ENCODE results near the gene TXK.

The TXK gene

DNA sequence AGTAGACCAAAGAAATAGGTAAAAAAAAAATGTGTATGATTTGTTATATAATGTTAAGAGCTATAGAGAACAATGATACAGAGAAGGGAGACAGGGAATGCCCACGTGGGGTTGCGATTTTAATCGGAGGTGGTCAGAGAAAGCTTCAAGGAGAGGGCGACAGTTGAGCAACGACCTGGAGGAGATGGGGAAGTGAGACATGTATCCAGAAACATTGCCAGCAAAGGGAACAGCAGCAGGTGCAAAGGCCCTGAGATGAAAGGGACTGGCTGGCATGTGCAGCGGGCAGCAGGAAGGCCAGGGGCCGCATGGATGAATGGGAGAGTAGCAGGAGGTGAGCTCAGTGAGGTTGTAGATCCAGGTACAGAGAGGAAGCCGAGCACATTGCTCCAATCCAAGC is 84.6 kb downstream of the TXK start:
- no peaks in the 10 kb centered on the region for H3K4me1 ChIP-seq (ENCODE audit: control insufficient read depth, insufficient read depth, low read length)
- no peaks in the 10 kb centered on the region for H3K36me3 ChIP-seq (ENCODE audit: control insufficient read depth, insufficient read depth, low read length)
- H3K27me3 ChIP-seq (ENCODE audit: control insufficient read depth, insufficient read depth, low read length): no peaks in the 10 kb centered on the region
- H3K4me3 ChIP-seq (ENCODE audit: low read depth, low read length): no peak overlapping the region
- H3K9me3 ChIP-seq (ENCODE audit: control insufficient read depth, insufficient read depth, low read length): no peaks in the 10 kb centered on the region
- H3K9ac ChIP-seq (ENCODE audit: low read depth, low read length): no peak overlapping the region
- H3K27ac ChIP-seq (ENCODE audit: low read depth, low read length): no peak overlapping the region

DNA sequence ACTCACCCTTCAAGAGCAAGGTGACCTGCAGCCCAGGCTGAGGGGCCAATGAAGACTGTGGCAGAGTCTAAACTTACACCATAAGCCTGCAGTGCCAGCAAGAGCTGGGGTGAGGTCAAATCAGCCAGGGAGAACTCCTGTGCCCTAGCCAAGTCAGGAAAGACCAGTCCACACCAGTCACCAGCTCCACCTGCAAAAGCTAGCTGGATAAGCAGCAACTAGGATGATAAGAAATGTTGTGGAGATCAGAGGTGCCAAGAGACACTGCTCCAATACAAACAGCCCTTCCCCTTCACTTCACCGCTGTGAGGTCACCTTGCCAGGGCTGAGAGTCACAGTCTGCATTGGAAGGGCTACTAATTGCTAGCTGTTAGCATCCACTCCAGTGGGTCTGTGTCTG is 86.2 kb downstream of the TXK start:
- no peak overlapping the region for H3K27ac ChIP-seq (ENCODE audit: low read depth, low read length)
- H3K36me3 ChIP-seq (ENCODE audit: control insufficient read depth, insufficient read depth, low read length): no peaks in the 10 kb centered on the region
- no peak overlapping the region for H3K9ac ChIP-seq (ENCODE audit: low read depth, low read length)
- peaks cover 7% of the 10 kb centered on the region; the same call in 1 of the 2 replicates for H3K4me1 ChIP-seq (ENCODE audit: control insufficient read depth, insufficient read depth, low read length)
- no peaks in the 10 kb centered on the region for H3K27me3 ChIP-seq (ENCODE audit: control insufficient read depth, insufficient read depth, low read length)
- no peak overlapping the region for H3K4me3 ChIP-seq (ENCODE audit: low read depth, low read length)
- no peaks in the 10 kb centered on the region for H3K9me3 ChIP-seq (ENCODE audit: control insufficient read depth, insufficient read depth, low read length)

DNA sequence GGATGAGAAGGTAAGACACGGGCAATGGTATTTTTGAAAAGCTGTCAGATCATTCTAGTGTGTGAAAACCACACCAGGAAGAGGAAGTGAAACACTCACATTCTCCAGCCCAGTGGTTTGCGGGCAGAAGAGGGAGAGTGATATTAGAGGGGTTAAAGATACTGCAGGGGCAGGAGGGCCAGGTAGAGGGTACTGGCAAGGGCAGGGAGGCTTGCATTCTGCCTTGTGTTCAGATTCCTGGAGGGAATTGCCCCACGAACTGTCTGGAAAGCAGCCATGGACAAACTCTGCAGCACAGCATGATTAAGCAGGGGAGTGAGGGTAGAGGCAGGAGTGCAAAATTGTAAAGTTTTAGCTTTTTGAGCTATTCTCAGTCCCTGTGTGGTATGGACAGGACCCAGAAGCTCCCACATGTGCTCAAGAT is 86.6 kb downstream of the TXK start:
- no peaks in the 10 kb centered on the region for H3K36me3 ChIP-seq (ENCODE audit: control insufficient read depth, insufficient read depth, low read length)
- H3K27ac ChIP-seq (ENCODE audit: low read depth, low read length): no peak overlapping the region
- H3K9me3 ChIP-seq (ENCODE audit: control insufficient read depth, insufficient read depth, low read length): no peaks in the 10 kb centered on the region
- H3K27me3 ChIP-seq (ENCODE audit: control insufficient read depth, insufficient read depth, low read length): no peaks in the 10 kb centered on the region
- peaks cover 11% of the 10 kb centered on the region for H3K4me1 ChIP-seq (ENCODE audit: control insufficient read depth, insufficient read depth, low read length)
- no peak overlapping the region for H3K9ac ChIP-seq (ENCODE audit: low read depth, low read length)
- H3K4me3 ChIP-seq (ENCODE audit: low read depth, low read length): no peak overlapping the region

DNA sequence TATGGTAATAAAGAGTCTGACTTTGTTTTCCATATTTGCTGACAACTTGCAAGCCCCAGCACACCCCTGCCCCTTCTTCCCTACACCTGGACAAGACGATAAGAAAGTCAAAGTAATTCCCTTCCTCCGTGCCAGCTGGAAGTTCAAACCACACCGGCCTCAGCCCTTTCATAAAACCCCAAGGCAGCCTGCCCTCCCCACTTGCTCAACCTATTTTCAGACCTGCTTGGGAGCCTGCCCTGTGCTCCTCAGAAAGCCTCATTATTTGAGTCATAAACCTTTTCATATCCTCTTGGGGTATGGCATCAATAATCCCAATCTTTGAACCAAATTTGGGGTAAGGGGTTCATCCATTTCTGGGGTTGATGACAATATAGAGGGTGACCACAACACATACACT is 88.0 kb downstream of the TXK start:
- H3K27me3 ChIP-seq (ENCODE audit: control insufficient read depth, insufficient read depth, low read length): no peaks in the 10 kb centered on the region
- no peak overlapping the region for H3K27ac ChIP-seq (ENCODE audit: low read depth, low read length)
- peaks cover 15% of the 10 kb centered on the region for H3K4me1 ChIP-seq (ENCODE audit: control insufficient read depth, insufficient read depth, low read length)

DNA sequence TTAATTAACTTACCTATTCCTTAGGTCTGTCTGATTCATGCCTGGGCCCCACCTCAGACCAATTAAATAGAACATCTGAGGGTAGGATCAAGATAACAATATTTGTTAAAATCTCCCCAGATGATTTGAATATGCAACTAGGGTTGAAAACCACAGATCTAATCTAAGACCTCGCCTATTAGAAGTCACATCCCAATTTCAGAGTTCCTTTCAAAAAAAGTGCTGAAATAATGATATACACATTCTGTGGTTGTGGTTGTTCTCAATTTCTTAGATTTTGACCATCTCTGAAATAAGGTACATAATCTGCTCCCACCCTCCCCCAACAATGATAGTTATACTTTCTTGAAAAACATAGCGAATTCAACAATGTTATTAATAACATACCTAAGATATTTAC is 89.8 kb downstream of the TXK start:
- no peak overlapping the region for H3K4me3 ChIP-seq (ENCODE audit: low read depth, low read length)
- H3K9ac ChIP-seq (ENCODE audit: low read depth, low read length): no peak overlapping the region
- H3K9me3 ChIP-seq (ENCODE audit: control insufficient read depth, insufficient read depth, low read length): no peaks in the 10 kb centered on the region
- no peak overlapping the region for H3K27ac ChIP-seq (ENCODE audit: low read depth, low read length)
- H3K27me3 ChIP-seq (ENCODE audit: control insufficient read depth, insufficient read depth, low read length): no peaks in the 10 kb centered on the region
- peaks cover 15% of the 10 kb centered on the region for H3K4me1 ChIP-seq (ENCODE audit: control insufficient read depth, insufficient read depth, low read length)
- H3K36me3 ChIP-seq (ENCODE audit: control insufficient read depth, insufficient read depth, low read length): no peaks in the 10 kb centered on the region

More for the DNA sequence above, 88.0 kb downstream of the TXK start:
- H3K36me3 ChIP-seq (ENCODE audit: control insufficient read depth, insufficient read depth, low read length): no peaks in the 10 kb centered on the region
- H3K9ac ChIP-seq (ENCODE audit: low read depth, low read length): no peak overlapping the region
- H3K4me3 ChIP-seq (ENCODE audit: low read depth, low read length): no peak overlapping the region
- H3K9me3 ChIP-seq (ENCODE audit: control insufficient read depth, insufficient read depth, low read length): no peaks in the 10 kb centered on the region

DNA sequence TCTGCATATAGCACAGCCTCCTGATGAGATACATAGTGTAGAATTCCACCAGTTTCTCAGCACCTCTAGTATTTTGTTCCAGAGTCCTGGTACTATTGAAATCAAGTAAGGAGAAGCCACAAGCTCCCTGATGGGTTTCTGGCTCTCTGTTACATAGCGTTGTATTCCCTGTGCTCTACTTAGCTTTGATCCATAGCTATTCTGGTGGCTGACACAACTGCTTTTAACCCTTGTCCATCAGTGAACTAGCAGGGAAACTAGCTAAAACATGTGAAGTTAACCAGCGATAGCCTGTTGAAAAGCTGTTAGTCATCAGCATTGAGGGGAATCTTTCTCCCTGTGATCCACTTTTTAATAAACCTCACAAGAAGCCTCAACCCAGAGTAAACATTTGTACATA is 90.5 kb downstream of the TXK start:
- no peak overlapping the region for H3K4me3 ChIP-seq (ENCODE audit: low read depth, low read length)
- H3K27me3 ChIP-seq (ENCODE audit: control insufficient read depth, insufficient read depth, low read length): no peaks in the 10 kb centered on the region
- no peak overlapping the region for H3K9ac ChIP-seq (ENCODE audit: low read depth, low read length)
- H3K36me3 ChIP-seq (ENCODE audit: control insufficient read depth, insufficient read depth, low read length): no peaks in the 10 kb centered on the region
- peaks cover 15% of the 10 kb centered on the region for H3K4me1 ChIP-seq (ENCODE audit: control insufficient read depth, insufficient read depth, low read length)
- no peak overlapping the region for H3K27ac ChIP-seq (ENCODE audit: low read depth, low read length)
- no peaks in the 10 kb centered on the region for H3K9me3 ChIP-seq (ENCODE audit: control insufficient read depth, insufficient read depth, low read length)

DNA sequence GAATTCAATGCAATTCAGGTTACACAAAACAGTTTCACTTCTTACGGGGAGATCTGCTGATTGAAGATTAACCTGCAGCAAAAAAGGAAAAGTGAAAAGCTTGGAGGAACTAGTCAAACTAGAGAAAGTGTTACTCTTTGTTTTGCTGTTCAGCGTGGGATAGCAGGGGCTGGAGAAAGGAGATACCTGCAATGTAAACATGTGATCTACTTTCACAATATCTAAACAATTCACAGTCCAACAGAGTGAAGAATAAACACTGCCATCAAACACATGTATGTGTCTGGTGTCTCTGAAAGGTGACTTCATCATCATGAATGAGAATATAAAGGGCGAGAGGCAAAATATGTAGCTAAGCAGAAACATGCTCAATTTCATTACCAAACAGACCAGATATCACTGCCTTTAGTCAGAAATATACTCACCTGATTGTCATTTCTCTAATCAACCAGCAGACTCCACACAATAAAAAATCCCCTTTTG is 91.0 kb downstream of the TXK start:
- H3K27me3 ChIP-seq (ENCODE audit: control insufficient read depth, insufficient read depth, low read length): no peaks in the 10 kb centered on the region
- no peaks in the 10 kb centered on the region for H3K36me3 ChIP-seq (ENCODE audit: control insufficient read depth, insufficient read depth, low read length)
- H3K4me3 ChIP-seq (ENCODE audit: low read depth, low read length): no peak overlapping the region
- H3K4me1 ChIP-seq (ENCODE audit: control insufficient read depth, insufficient read depth, low read length): peaks cover 15% of the 10 kb centered on the region
- no peak overlapping the region for H3K27ac ChIP-seq (ENCODE audit: low read depth, low read length)
- H3K9me3 ChIP-seq (ENCODE audit: control insufficient read depth, insufficient read depth, low read length): no peaks in the 10 kb centered on the region
- no peak overlapping the region for H3K9ac ChIP-seq (ENCODE audit: low read depth, low read length)

DNA sequence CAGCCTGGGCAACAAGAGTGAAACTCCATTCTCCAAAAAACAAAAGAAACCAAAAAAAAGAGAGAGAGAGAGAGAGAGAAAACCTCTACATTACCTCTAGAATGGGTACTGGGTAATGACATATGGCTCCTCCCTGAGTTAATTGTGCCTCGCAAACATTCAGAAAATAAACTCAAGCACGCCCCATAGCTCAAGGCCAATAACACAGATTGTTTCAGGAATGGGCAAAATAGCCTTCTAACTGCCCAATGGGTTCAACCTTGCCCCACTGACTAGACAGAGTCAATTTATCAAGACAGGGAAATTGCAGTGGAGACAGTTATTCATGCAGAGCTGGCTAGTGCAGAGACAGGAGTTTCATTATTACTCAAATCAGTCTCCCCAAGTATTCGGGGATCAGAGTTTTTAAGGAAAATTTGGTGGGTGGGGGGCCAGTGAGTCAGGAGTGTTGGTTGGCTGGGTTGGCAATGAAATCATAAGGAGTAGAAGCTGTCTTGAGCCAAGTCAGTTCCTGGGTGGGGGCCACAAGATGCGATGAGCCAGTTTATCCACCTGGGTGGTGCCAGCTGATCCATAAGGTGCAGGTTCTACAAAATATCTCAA is 92.4 kb downstream of the TXK start:
- Histone ChIP-seq H3K27me3 (ENCODE audit: control insufficient read depth, insufficient read depth, low read length) (no peaks in the 10 kb centered on the region), H3K36me3 (ENCODE audit: control insufficient read depth, insufficient read depth, low read length) (no peaks in the 10 kb centered on the region), H3K9ac (ENCODE audit: low read depth, low read length) (no peak overlapping the region), H3K4me3 (ENCODE audit: low read depth, low read length) (no peak overlapping the region), H3K4me1 (ENCODE audit: control insufficient read depth, insufficient read depth, low read length) (peaks cover 15% of the 10 kb centered on the region), H3K27ac (ENCODE audit: low read depth, low read length) (no peak overlapping the region), H3K9me3 (ENCODE audit: control insufficient read depth, insufficient read depth, low read length) (no peaks in the 10 kb centered on the region)

DNA sequence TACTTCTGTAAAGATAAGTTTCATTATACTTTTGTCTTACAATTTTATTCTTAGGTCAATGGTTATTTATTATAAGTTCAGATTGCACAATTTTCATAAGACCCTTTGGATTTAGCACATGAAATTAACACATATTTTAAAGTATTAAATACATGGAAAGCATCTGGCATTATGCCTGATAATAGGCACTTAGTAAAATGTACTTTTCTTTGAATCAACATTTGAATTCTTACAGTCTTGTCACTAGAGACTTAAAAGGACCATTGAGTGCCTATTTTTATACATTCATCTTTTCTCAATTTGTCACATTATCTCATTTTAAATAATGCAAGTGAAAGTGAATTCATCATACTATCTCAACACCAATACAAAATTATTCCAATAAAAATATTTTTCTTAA is 94.5 kb downstream of the TXK start:
- no peak overlapping the region for H3K27ac ChIP-seq (ENCODE audit: low read depth, low read length)
- H3K4me1 ChIP-seq (ENCODE audit: control insufficient read depth, insufficient read depth, low read length): peaks cover 15% of the 10 kb centered on the region
- no peaks in the 10 kb centered on the region for H3K27me3 ChIP-seq (ENCODE audit: control insufficient read depth, insufficient read depth, low read length)
- H3K4me3 ChIP-seq (ENCODE audit: low read depth, low read length): no peak overlapping the region
- H3K9me3 ChIP-seq (ENCODE audit: control insufficient read depth, insufficient read depth, low read length): no peaks in the 10 kb centered on the region
- no peak overlapping the region for H3K9ac ChIP-seq (ENCODE audit: low read depth, low read length)
- H3K36me3 ChIP-seq (ENCODE audit: control insufficient read depth, insufficient read depth, low read length): peaks cover 9% of the 10 kb centered on the region

DNA sequence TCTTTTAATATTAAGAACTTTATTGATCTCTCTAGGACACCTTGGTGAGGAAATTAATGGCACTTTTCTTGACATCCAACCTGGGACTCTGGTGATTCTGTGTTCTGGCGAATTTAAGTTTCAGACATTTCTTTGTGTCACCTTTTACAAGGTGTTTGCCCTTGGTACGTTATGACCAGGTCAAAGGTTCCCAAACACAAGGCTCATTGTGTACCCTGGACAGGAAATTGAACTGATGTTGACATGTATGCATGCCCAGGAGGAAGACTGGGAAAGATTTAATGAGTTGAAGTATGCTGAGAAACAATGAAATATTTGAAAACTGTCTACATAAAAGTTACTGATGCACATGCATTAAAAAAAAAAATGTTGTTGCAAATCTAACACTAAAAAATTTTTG is 95.4 kb downstream of the TXK start:
- no peaks in the 10 kb centered on the region for H3K9me3 ChIP-seq (ENCODE audit: control insufficient read depth, insufficient read depth, low read length)
- H3K4me1 ChIP-seq (ENCODE audit: control insufficient read depth, insufficient read depth, low read length): peaks cover 15% of the 10 kb centered on the region
- no peaks in the 10 kb centered on the region for H3K27me3 ChIP-seq (ENCODE audit: control insufficient read depth, insufficient read depth, low read length)
- peaks cover 9% of the 10 kb centered on the region for H3K36me3 ChIP-seq (ENCODE audit: control insufficient read depth, insufficient read depth, low read length)
- no peak overlapping the region for H3K4me3 ChIP-seq (ENCODE audit: low read depth, low read length)
- no peak overlapping the region for H3K27ac ChIP-seq (ENCODE audit: low read depth, low read length)
- H3K9ac ChIP-seq (ENCODE audit: low read depth, low read length): no peak overlapping the region

DNA sequence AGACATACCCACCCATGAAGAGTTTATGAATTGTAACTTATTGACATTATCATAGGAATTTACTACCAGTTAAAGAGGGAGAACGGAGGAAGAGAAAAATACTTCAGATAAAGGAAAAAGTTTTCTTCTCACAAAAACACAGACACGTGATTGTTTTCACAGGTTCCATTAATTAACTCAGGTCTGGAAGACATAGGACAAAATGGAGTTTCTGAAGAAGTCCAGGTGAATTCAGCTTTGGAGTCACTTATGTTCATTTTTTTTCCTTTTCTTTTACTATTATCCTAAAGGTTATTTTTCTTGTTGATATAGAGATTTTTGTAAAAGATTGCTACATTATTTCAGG is 97.0 kb downstream of the TXK start:
- H3K9ac ChIP-seq (ENCODE audit: low read depth, low read length): no peak overlapping the region
- 0 out of 2 replicates have a peak, but pooled peaks cover 2% of the 10 kb centered on the region for H3K4me1 ChIP-seq (ENCODE audit: control insufficient read depth, insufficient read depth, low read length)
- no peaks in the 10 kb centered on the region for H3K27me3 ChIP-seq (ENCODE audit: control insufficient read depth, insufficient read depth, low read length)
- H3K4me3 ChIP-seq (ENCODE audit: low read depth, low read length): no peak overlapping the region
- no peaks in the 10 kb centered on the region for H3K9me3 ChIP-seq (ENCODE audit: control insufficient read depth, insufficient read depth, low read length)
- H3K36me3 ChIP-seq (ENCODE audit: control insufficient read depth, insufficient read depth, low read length): peaks cover 9% of the 10 kb centered on the region
- H3K27ac ChIP-seq (ENCODE audit: low read depth, low read length): no peak overlapping the region

DNA sequence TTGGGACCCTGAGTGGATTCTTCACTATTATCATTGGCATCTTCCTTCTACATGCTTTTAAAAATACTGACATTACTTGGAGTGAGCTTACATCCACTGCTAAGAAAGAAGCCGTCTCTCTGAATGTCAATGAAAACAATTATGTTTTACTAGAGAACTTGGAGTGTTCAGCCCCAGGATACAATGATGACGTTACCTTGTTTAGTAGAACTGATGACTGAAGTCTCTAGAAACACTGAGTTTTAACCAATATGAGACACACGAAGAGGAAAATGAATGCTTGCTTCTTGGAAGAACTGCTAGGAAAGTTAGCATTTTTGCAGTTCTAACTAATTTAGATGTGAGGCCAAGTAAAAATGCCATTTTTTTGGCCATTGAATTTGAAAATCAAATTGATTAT is 98.1 kb downstream of the TXK start:
- Histone ChIP-seq H3K27ac (ENCODE audit: low read depth, low read length) (no peak overlapping the region), H3K4me1 (ENCODE audit: control insufficient read depth, insufficient read depth, low read length) (no peaks in the 10 kb centered on the region), H3K4me3 (ENCODE audit: low read depth, low read length) (no peak overlapping the region), H3K9ac (ENCODE audit: low read depth, low read length) (no peak overlapping the region), H3K36me3 (ENCODE audit: control insufficient read depth, insufficient read depth, low read length) (peaks cover 9% of the 10 kb centered on the region), H3K27me3 (ENCODE audit: control insufficient read depth, insufficient read depth, low read length) (no peaks in the 10 kb centered on the region), H3K9me3 (ENCODE audit: control insufficient read depth, insufficient read depth, low read length) (no peaks in the 10 kb centered on the region)
